ENCODE data around the gene RTTN. TPM values are rescaled to one million over a fixed set of nuclear protein-coding genes. Genes with fewer than 3 reads are reported as not detected.

RTTN gene
- polyA plus RNA-seq, 1 experiment: 5.4 TPM

GRCh38 chr18:69998523-69998987, 206.9 kb downstream of the RTTN start:
- CTCF ChIA-PET: no interaction called here

DNA sequence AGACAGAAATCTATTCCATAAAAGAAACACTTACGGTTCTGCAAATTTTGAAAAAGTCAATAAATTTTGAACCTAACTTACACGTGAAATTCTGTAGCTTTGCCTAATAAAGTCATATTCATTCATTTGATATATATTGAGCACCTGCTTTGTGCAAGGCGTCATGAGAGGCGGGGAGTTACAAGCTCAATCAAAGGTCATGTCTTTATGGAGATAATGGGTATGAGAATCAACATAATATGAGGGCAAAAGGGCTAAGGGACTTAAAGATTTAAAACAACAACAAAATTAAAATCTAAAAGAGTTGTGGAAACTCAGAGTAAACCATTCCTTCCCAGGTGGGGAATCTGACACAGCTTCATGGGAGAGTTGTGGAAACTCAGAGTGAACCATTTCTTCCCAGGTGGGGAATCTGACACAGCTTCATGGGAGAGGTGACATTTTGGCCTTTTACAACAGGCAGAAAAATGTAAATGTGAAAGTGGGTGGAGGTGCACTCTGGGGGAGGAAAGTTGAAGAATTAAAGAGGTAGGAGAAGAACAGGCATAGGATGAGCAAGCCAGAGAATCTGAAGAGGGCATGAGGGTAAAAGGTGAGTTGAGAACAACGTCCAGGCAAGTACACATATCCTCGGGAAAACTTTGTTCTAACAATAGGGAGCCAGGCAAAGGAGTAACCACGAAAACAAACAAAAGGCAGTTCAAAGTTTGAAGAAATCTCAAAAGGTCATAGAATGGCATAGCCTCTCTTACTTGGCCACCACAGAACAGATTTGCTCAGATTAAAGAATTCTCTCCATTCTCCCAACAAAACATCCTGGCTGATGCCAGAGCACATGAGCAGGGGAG, 208.3 kb downstream of the RTTN start:
- ChIA-PET POLR2A (no interaction called here), CTCF (interaction anchor here (0.8 to 1.7 kb wide), 2 partner anchors 8 to 37 kb away, joined by 3 to 4 read pairs; no protein-coding TSS in a partner anchor)
- Histone ChIP-seq H3K27me3 (ENCODE audit: control insufficient read depth, insufficient read depth, low read length) (no peaks in the 10 kb centered on the region), H3K4me3 (ENCODE audit: low read depth, low read length) (no peak overlapping the region), H3K36me3 (ENCODE audit: control insufficient read depth, insufficient read depth, low read length) (no peaks in the 10 kb centered on the region; the same call in none of the 2 replicates)
- no peak for DNase-seq (ENCODE audit: low read depth)
- TF ChIP-seq CTCF (IDR thresholded peaks at IDR 0.05; ENCODE audit: insufficient read depth, low read depth, low read length): no peak

More at GRCh38 chr18:69998523-69998987, 206.9 kb downstream of the RTTN start:
- Histone ChIP-seq H3K4me3 (ENCODE audit: low read depth, low read length) (no peak overlapping the region), H3K27me3 (ENCODE audit: control insufficient read depth, insufficient read depth, low read length) (no peaks in the 10 kb centered on the region), H3K36me3 (ENCODE audit: control insufficient read depth, insufficient read depth, low read length) (no peaks in the 10 kb centered on the region; the same call in none of the 2 replicates)
- DNase-seq (ENCODE audit: low read depth): no peak
- POLR2A ChIA-PET: no interaction called here
- TF ChIP-seq CTCF (IDR thresholded peaks at IDR 0.05; ENCODE audit: insufficient read depth, low read depth, low read length): no peak

DNA sequence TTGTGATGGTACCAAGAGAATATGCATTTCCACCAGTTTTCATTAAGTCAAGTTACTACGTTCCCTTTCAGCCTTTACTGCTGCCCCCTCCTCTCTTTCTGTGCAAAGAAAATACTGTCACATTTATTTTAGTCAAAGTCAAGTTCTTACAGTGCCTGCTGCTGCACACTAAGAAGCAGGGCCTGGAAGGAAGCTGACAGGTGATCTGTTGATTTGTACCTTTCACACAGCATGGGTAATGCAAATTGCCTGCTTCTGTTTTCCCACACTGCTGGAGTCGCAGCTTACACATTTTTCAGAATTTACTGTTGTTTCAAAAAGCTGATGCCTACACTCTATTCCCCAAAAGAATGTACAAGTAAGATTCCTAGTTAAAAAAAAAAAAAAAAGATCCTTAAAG, 209.1 kb downstream of the RTTN start:
- CTCF ChIA-PET: interaction anchor here (0.8 to 1.7 kb wide), 2 partner anchors 9 to 37 kb away, joined by 3 to 4 read pairs; no protein-coding TSS in a partner anchor
- TF ChIP-seq CTCF (IDR thresholded peaks at IDR 0.05; ENCODE audit: insufficient read depth, low read depth, low read length): no peak
- POLR2A ChIA-PET: no interaction called here

GRCh38 chr18:69995774-69996173, 209.7 kb downstream of the RTTN start:
- CTCF ChIA-PET: interaction anchor here (1.7 kb wide), 1 partner anchor 9 kb away, joined by 4 read pairs; no protein-coding TSS in a partner anchor
- POLR2A ChIA-PET: no interaction called here

More for the DNA sequence above, 209.1 kb downstream of the RTTN start:
- DNase-seq (ENCODE audit: low read depth): no peak
- no peak overlapping the region for H3K4me3 ChIP-seq (ENCODE audit: low read depth, low read length)
- no peaks in the 10 kb centered on the region for H3K27me3 ChIP-seq (ENCODE audit: control insufficient read depth, insufficient read depth, low read length)
- no peaks in the 10 kb centered on the region; the same call in none of the 2 replicates for H3K36me3 ChIP-seq (ENCODE audit: control insufficient read depth, insufficient read depth, low read length)

More at GRCh38 chr18:69995774-69996173, 209.7 kb downstream of the RTTN start:
- no peak for TF ChIP-seq CTCF (IDR thresholded peaks at IDR 0.05; ENCODE audit: insufficient read depth, low read depth, low read length)
- H3K36me3 ChIP-seq (ENCODE audit: control insufficient read depth, insufficient read depth, low read length): no peaks in the 10 kb centered on the region; the same call in 1 of the 2 replicates
- DNase-seq (ENCODE audit: low read depth): no peak
- H3K4me3 ChIP-seq (ENCODE audit: low read depth, low read length): no peak overlapping the region
- H3K27me3 ChIP-seq (ENCODE audit: control insufficient read depth, insufficient read depth, low read length): no peaks in the 10 kb centered on the region

All from BJ (cell line).